ENCODE data around the gene PHF2.
A peak's percentile ranks its signal among the peaks of the same experiment; 100 is the strongest.

PHF2 gene

GRCh38 chr9:93682155-93682968 is 106.0 kb downstream of the PHF2 start:
- no peak for DNase-seq

- no peak for DNase-seq
Measured at GRCh38 chr9:93683331-93684134, 107.1 kb downstream of the PHF2 start.

DNA sequence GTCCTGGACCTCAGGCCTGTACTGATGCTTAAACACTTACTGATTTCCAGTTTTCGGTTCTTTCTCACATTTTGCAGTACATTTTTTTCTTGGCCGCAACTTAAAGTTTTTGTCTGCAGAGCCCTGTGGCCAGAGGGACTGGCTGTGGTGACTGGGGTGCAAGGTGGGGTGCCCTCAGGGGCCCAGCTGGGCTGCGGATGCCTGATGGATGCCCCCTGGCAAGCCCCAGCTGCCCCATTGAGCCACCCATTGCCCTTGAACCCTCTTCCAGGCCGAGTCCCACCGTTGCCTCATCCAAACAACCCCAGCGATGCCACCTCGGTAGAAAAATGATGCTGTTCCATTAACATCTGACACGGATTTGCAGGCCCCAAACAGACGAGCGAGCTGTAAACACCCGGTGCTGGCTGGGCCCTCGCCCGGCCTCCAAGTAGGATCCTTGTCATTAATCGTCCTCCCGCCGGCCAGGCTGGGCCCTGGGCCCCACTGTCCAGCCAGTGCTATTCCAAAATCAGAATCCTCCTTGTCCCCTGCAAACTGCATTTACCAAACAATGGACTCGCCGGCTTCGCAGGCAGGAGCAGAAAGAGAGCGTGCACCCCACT is 107.9 kb downstream of the PHF2 start:
- no peak for DNase-seq

DNA sequence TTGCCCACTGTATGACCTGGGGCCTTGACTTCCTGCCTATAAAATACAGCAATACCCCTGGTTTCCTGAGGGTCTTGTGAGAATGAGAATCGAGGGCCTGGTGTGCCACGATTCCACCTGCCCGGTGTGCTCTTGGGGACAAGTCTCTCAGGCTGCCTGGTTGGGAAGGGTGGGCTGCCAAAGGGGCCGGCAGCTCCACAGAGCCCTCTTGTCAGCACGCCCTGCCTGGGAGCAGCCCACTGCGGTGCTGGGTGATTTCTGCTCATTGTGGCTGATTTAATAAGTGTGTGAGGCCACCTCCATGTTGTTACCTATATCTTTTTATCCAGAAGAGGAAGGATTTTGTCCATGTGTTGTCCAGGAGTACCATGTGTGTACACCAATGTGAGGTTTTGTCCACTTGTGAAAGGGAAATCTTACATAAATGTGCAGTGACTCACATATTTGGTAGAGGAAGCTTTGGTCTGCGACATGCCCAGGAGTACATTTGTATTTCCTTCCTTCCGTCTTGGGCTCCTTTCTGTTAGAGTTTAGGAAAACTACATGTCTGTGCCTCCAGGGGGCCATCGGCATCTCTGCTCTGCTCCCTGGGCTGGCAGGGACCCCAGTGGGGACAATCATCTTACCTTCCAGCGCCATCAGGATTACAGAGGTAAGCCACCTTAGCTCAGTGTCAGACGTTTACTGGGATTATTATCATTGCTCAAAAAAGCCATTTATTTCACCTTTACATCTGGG is 108.6 kb downstream of the PHF2 start:
- peak; percentile 21 for DNase-seq

GRCh38 chr9:93686127-93686879 is 109.9 kb downstream of the PHF2 start:
- no peak for DNase-seq

DNA sequence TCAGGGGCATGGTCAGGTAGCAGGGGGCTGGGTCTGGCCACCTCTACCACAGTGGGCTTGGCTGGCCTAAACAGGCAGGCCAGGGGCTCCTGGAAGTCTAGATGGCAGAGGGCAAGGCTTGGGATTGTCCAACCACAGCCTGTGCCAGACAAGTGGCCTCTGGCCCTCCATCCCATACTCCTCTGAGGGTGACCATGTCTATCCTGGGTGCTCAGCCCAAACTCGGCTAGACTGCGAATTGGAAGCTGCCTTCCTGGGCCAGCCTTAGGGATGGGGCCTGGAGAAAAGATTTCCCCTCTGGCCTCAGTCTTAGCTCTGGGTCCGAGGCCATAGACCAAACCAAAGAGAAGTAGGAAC is 110.5 kb downstream of the PHF2 start:
- DNase-seq = no peak

GRCh38 chr9:93690618-93691017 is 114.2 kb downstream of the PHF2 start:
- no peak for DNase-seq

- DNase-seq = no peak
Measured at GRCh38 chr9:93693129-93693528, 116.7 kb downstream of the PHF2 start.

DNA sequence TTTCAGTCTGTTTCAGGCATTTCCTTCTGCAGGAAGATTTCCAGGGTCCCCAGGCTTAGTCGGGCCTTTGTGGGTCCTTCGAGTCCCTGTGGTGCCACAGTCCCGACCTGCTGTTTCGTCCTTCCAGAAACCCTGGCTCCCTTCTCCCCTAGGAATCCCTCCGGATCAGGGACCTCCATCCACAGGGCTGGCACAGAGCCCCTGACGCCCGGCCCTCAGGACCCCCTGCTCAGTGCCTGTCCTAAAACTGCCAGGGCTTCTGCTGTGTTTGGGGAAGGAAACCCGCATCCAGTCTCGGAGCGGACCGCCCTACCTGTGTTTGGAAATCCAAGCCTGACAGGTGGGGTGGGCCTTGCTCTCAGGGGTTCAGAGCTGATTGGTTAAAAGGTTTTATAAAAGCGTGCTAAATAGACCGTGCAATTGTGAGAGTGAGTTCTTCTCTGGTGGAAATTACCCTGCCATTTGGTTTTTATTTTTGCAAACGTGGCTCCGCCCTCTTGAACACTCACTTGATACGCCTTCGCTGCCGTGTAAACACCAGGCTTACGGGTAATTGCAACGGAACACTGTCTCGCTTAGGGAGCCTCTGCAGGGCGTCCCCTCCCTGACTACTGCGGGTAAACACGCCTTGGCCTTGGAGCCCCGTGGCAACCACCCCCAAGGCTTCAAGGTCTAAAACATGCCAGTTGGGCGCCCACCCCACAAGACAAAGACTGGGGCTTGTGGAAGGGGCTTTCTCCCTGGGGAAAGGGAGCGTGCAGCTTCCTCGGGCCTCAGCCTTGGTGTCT is 121.2 kb downstream of the PHF2 start:
- no peak for DNase-seq

DNA sequence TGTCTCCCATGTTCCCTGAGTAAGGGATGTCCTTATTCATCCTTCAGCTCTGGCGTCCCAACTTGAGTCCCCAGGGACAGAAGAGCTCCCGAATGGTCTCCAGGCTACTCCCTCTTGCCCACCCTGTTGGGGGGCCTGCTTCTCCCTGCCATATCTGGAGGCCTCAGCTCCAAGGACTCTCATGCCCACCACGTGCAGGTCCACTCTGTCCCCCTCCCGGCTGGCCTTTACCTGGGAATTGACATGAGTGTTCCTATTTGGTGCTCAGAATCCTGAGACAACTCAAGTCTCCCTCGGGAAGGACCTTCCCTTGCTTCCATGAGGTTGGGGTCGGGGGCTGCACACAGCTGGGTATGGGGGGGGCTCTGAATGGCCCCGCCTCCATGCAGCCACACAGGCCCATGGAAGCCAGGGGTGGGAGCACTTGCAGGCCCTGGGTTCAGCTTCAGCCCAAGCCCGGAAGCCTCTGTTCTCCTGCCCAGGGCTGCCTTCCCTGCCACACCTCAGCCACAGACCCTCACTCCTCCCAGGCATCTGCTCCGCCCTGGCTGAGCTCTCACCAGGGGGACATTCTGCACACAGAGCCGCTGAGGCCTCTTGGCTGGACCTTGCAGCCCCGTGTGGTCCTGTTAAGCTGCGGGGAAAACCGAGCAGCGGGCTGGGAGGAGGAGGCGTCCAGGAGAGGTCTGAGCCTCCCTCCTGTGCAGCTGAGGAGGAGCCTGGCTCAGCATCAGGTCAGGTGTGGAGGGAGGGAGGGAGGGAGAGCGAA is 121.9 kb downstream of the PHF2 start:
- no peak for DNase-seq

GRCh38 chr9:93699650-93700049 is 123.3 kb downstream of the PHF2 start:
- no peak for DNase-seq

- no peak for DNase-seq
Measured at GRCh38 chr9:93701494-93702218, 125.3 kb downstream of the PHF2 start.

- no peak for DNase-seq
Measured at GRCh38 chr9:93702261-93702660, 125.9 kb downstream of the PHF2 start.

DNA sequence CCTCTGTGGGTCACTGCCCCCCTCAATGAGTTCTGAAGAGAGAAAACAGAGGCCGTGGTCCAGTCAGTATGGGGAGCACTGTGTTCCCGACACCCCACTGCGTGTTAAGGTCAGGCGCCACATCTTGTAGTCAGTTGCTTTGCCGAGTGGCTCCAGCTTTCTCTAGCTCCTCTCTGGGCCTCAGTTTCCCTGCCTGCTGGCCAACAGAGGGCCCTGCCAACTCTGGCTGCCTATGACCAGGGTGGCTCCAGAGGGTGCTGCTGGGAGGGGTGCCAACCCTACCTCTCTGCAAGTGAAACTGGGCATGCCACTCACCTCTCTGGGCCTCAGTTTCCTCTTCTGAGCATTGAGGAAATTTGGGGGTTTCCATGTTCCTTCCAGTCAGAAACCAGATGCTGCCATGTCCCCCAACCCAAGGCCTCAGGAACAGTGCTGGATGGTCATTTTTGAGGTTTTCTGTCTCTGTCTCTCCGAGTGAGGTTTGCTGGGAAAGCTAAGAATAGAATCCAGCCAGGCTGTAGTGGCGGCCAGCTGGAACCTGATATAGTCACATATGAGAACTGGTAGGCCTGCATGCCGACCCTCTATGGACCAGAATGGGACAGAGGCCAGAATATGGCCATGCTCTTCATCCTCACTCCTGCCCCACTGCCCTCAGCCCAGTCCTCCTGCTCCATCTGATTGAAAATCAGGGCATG is 132.1 kb downstream of the PHF2 start:
- DNase-seq = no peak

DNA sequence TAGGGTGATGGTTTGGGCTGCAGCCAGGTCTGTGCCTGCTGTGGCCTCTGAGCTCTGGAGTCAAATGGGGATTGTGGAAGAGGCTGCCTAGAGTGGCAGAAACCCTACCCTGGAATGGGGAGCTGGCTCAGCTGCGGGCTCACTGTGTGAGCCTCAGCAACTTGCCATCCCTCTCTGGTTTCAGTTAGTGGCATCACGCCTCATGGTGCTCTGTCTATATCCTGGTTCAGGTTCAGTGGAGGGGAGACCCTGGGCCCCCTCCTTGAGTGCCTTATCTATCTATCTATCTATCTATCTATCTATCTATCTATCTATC is 132.6 kb downstream of the PHF2 start:
- DNase-seq = no peak

DNA sequence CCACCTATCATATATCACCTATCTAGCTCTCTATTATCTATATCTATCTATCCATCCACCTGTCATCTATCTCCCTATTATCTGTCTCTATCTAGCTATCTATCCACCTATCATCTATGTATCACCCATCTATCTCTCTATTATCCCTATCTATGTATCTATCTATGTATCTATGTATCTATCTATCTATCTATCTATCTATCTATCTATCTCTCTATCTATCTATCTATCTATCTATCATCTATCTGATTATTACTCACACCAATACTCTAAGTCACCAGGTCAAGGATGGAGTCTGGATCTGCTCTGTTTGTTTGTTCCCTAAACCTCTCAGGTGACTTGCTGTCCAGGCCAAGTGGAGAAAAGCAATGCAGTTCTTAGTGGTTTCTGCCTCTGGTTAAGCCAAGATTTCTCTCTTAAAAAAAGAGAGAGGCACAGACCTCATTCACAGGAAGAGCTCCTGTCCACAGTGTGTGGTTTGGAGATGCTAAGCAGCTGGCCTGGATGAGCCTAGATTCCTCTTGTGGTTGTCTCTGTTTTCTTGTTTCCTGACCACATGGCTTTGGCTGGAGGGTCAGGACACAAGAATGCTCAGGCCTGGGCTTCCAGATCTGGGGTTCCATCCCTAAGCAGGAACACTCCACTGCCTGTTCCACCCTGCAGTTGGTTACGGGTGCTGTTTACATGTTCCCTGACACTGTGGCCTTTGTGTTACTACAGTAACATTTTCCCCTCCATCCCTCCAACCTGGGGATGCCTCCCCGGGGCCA is 133.4 kb downstream of the PHF2 start:
- no peak for DNase-seq

- DNase-seq = no peak
Measured at GRCh38 chr9:93710370-93710723, 134.0 kb downstream of the PHF2 start.

- DNase-seq = no peak
Measured at GRCh38 chr9:93711002-93711401, 134.6 kb downstream of the PHF2 start.

- no peak for DNase-seq
Measured at GRCh38 chr9:93712896-93713295, 136.5 kb downstream of the PHF2 start.
